Lower lobe of right lung (tissue), 2 donors: ENCODE measurements around the gene PTPRF. TPM values are rescaled to one million over a fixed set of nuclear protein-coding genes. Genes with fewer than 3 reads are reported as not detected.

Source experiments
- ATAC-seq, 2 donors: fragments of 200-7000 bp; cut with Tn5 transposase; one replicate each; pipeline ENCODE4 v1.9.1; 2020 to 2022; ENCODE audit warnings: mild to moderate bottlenecking in 2 of 2, moderate library complexity in 2 of 2
- DNase-seq: peaks from one replicate; pipeline ENCODE4 v3.0.0-alpha.2; 2020
- H3K27ac ChIP-seq: fragments of 200-600 bp; one replicate; pipeline ENCODE4 v1.8.0; 2022
- H3K27me3 ChIP-seq: fragments of 200-600 bp; one replicate; pipeline ENCODE4 v1.8.0; 2022; ENCODE audit warnings: low read depth
- H3K36me3 ChIP-seq: fragments of 200-600 bp; one replicate; pipeline ENCODE4 v1.8.0; 2022; ENCODE audit warnings: mild to moderate bottlenecking
- H3K4me1 ChIP-seq: fragments of 200-600 bp; one replicate; pipeline ENCODE4 v1.8.0; 2022
- H3K4me3 ChIP-seq: fragments of 200-600 bp; one replicate; pipeline ENCODE4 v1.8.0; 2022; ENCODE audit warnings: mild to moderate bottlenecking
- H3K9me3 ChIP-seq: fragments of 200-600 bp; one replicate; pipeline ENCODE4 v1.8.0; 2022
- intact Hi-C: fragments of 100-400 bp; cut with DNase I; formaldehyde crosslinking; loops from one replicate; pipeline ENCODE4 v1.11.0; 2022
- total RNA-seq: library from RNA; stranded (reverse); fragmentation: NEBNext Ultra II Directional; extraction: Animal tissue kit (Norgen Biotek cat#: 25700); gene quantifications from one replicate; pipeline ENCODE4 v1.2.1, GENCODE V29; 2021
- TF ChIP-seq, protein P1 (sequence below): fragments of 200-600 bp; IDR thresholded peaks from one replicate; pipeline ENCODE4 v1.8.0; 2022; ENCODE audit warnings: antibody characterized with exemption, mild to moderate bottlenecking
- donor health status: DM: no; HTN: yes; CAD: no; lungs with severe emphysema.

The PTPRF gene
- total RNA-seq, 1 donor from 2014 or later: 176 TPM

DNA sequence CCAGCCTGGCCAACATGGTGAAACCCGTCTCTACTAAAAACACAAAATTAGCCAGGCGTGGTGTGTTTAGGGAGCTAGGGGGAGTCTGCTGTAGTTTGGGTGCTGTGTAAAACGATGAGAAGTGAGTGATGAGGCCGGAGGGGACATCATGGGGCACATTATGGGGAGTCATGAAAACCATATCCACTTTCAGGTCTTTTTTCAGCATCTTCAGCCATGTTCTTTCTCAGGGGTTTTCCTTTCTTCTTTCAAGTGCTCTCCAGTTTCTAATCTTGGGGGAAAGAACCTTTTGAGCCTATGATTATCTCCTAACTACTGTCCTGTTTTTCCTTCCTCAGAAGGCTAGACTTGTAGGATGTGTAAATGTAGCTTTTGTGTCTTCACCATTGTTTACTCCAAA, 133.7 kb downstream of the PTPRF start:
- no peak overlapping the region for H3K27ac ChIP-seq
- DNase-seq: no peak
- no peak for ATAC-seq
- no peaks in the 10 kb centered on the region for H3K9me3 ChIP-seq
- TF ChIP-seq, protein P1, sequence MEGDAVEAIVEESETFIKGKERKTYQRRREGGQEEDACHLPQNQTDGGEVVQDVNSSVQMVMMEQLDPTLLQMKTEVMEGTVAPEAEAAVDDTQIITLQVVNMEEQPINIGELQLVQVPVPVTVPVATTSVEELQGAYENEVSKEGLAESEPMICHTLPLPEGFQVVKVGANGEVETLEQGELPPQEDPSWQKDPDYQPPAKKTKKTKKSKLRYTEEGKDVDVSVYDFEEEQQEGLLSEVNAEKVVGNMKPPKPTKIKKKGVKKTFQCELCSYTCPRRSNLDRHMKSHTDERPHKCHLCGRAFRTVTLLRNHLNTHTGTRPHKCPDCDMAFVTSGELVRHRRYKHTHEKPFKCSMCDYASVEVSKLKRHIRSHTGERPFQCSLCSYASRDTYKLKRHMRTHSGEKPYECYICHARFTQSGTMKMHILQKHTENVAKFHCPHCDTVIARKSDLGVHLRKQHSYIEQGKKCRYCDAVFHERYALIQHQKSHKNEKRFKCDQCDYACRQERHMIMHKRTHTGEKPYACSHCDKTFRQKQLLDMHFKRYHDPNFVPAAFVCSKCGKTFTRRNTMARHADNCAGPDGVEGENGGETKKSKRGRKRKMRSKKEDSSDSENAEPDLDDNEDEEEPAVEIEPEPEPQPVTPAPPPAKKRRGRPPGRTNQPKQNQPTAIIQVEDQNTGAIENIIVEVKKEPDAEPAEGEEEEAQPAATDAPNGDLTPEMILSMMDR: no peak
- intact Hi-C loops: no loop called here
- no peaks in the 10 kb centered on the region for H3K27me3 ChIP-seq
- peaks cover 100% of the 10 kb centered on the region for H3K36me3 ChIP-seq
- H3K4me1 ChIP-seq: no peaks in the 10 kb centered on the region
- H3K4me3 ChIP-seq: no peak overlapping the region

DNA sequence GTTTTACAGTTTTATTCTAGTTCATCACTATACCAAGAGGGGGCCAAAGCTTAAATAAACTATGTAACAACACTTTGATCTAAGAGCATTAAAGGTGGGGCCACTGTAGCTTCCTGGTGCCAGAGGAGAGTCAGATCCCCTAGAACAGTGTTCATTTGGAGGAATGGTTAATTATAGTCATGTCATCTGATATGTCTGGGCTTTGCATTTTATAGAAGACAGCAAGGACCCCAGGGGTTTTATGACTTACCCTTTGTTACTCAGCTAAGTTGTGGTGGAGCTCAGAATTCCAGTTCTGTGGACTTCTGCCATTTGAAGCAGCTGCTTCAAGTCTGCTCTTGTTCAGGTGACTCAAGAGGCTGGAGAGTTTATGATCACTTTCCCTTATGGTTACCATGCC, 135.9 kb downstream of the PTPRF start:
- intact Hi-C loops: no loop called here
- TF ChIP-seq, protein P1: no peak
- H3K36me3 ChIP-seq: peaks cover 100% of the 10 kb centered on the region
- no peaks in the 10 kb centered on the region for H3K4me1 ChIP-seq
- ATAC-seq (no peak), DNase-seq (no peak)
- H3K9me3 ChIP-seq: no peaks in the 10 kb centered on the region
- no peak overlapping the region for H3K4me3 ChIP-seq
- H3K27me3 ChIP-seq: no peaks in the 10 kb centered on the region
- no peak overlapping the region for H3K27ac ChIP-seq

DNA sequence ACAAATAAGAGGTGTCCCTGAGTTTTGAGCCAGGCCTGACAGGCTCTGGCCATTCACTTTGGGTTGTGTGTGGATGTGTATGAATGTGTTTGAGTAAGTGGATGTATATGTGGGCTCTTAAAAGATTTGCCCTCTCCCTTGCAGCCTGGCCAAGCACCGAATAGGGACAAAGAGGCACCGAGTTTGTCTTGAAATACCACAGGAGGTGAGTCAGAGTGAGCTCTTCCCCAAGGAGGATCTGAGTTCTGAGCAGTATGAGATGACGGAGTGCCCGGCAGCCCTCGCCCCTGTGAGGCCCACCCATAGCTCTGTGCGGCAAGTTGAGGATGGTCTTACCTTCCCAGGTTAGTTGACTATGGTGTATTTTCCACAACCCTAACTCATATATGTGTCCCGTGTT, 138.3 kb downstream of the PTPRF start:
- H3K4me3 ChIP-seq: no peak overlapping the region
- intact Hi-C loops: no loop called here
- ATAC-seq: no peak
- no peak overlapping the region for H3K27ac ChIP-seq
- H3K27me3 ChIP-seq: no peaks in the 10 kb centered on the region
- no peaks in the 10 kb centered on the region for H3K9me3 ChIP-seq
- TF ChIP-seq, protein P1: no peak
- no peak for DNase-seq
- no peaks in the 10 kb centered on the region for H3K4me1 ChIP-seq
- peaks cover 100% of the 10 kb centered on the region for H3K36me3 ChIP-seq

DNA sequence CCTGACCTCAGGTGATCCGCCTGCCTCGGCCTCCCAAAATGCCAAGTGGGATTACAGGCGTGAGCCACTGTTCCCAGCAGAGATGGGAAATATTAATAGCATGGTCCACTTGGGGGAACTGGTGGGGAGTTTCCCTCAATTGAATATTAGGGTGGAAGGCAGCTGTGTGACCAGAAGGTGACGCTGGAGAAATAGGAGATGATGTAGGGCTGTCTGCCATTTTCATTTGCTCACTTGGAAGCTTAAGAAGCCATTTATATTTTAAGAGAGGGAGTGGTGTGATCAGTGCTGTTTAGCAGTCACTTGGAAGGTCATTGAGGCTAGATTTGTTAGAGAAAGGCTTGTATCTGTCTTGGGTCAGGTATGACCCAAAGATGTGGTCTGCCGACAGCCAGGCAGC, 139.2 kb downstream of the PTPRF start:
- intact Hi-C loops: no loop called here

DNA sequence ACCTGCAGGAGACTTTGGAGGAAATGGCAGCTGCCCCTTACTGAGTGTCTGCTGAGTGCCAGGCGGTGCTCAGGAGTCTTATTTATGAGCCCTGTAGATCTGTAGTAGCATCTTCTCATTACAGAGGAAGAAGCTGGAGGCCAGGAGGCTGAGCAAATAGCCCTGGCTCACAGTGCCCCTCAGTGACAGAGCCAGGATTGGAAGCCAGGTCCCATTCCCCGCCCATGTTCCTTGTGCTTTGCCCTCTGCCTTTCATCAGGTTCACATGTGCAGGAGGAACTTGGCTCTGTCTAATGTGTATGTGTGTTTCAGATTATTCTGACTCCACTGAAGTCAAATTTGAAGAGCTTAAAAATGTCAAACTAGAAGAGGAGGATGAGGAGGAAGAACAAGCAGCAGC, 140.5 kb downstream of the PTPRF start:
- H3K27ac ChIP-seq: no peak overlapping the region
- no peaks in the 10 kb centered on the region for H3K27me3 ChIP-seq
- intact Hi-C loops: no loop called here
- DNase-seq (no peak), ATAC-seq (no peak)
- H3K36me3 ChIP-seq: peaks cover 100% of the 10 kb centered on the region
- H3K4me3 ChIP-seq: no peak overlapping the region
- H3K4me1 ChIP-seq: no peaks in the 10 kb centered on the region
- TF ChIP-seq, protein P1: no peak
- no peaks in the 10 kb centered on the region for H3K9me3 ChIP-seq

More for the DNA sequence above, 139.2 kb downstream of the PTPRF start:
- Histone ChIP-seq H3K4me1 (no peaks in the 10 kb centered on the region), H3K27me3 (no peaks in the 10 kb centered on the region), H3K27ac (no peak overlapping the region), H3K4me3 (no peak overlapping the region), H3K36me3 (peaks cover 100% of the 10 kb centered on the region), H3K9me3 (no peaks in the 10 kb centered on the region)
- DNase-seq (no peak), ATAC-seq (no peak)
- TF ChIP-seq, protein P1: no peak
